C4-2B (cell line): ENCODE measurements around the gene TACR1.

Experiments used
- H3K27ac ChIP-seq: fragments of 450-650 bp; 2 replicates; pipeline ENCODE4 v1.5.1; 2017
- ZFX ChIP-seq: fragments of 450-650 bp; IDR thresholded peaks from 2 replicates; pipeline ENCODE4 v1.6.1; 2017
- TF ChIP-seq, protein P1 (sequence below): fragments of 450-650 bp; conservative IDR thresholded peaks from 2 replicates; pipeline ENCODE4 v1.5.1; 2017; ENCODE audit warnings: mild to moderate bottlenecking

Gene TACR1

DNA sequence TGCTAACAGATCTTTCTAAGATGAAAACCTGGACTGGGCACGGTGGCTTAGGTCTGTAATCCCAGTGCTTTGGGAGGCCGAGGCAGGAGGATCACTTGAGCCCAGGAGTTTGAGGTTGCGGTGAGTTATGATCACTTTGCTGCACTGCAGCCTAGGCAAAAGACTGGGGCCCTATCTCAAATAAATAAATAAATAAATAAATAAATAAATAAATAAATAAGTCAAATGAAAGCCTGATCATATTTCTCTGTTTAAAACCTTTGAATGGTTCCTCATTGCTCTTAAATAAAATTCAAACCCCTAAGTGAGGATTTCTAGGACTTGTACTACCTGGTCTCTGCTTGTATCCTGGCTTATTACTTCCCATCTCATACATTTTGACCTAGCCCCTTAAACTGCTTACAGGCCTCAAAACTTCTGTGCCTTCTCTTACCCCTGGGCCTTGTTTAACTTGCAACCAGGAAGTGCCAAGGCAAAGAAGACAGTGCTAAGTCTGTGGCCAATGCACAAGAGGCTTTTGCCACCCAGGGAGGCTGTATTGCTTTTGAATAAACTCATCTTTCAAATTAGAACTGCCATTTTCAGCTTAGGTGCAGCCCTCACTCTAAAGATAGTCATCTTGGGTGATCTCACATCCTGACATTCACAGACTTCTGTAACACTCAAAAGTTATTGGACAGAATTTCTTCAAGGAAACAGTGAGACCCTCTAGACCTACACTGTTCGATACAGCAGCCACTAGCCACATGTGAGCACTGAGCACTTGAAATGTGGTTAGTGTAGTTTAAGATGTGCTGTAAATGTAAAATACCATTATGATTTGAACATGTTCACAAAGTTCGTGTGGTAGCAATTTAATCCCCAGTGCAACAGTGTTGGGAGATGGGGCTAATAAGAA lies 167.2 kb downstream of the TACR1 start:
- peak overlapping the region; percentile 35; the same call in 1 of the 2 replicates for H3K27ac ChIP-seq
- TF ChIP-seq, protein P1, sequence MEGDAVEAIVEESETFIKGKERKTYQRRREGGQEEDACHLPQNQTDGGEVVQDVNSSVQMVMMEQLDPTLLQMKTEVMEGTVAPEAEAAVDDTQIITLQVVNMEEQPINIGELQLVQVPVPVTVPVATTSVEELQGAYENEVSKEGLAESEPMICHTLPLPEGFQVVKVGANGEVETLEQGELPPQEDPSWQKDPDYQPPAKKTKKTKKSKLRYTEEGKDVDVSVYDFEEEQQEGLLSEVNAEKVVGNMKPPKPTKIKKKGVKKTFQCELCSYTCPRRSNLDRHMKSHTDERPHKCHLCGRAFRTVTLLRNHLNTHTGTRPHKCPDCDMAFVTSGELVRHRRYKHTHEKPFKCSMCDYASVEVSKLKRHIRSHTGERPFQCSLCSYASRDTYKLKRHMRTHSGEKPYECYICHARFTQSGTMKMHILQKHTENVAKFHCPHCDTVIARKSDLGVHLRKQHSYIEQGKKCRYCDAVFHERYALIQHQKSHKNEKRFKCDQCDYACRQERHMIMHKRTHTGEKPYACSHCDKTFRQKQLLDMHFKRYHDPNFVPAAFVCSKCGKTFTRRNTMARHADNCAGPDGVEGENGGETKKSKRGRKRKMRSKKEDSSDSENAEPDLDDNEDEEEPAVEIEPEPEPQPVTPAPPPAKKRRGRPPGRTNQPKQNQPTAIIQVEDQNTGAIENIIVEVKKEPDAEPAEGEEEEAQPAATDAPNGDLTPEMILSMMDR, result no peak
- no peak for TF ChIP-seq ZFX

DNA sequence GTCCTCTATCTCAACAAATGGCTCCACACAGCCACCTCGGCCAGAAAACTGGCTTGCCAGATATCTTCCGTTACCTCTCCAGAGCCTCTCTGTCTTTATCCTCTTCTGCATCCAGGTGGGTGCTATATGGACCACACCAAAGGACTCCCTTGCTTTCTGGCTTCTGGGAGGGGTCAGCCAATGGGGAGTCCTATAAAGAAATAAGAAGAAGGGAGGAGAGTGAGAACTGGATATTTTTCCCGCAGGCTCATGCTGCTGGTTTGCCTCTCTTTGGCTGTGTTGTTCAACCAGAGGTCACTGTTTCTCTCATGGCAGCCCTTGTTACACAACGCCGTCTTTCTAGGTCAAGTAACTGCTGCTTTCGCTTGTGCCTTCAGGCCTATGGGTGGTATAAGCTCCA lies 168.1 kb downstream of the TACR1 start:
- H3K27ac ChIP-seq, result no peak overlapping the region
- TF ChIP-seq, protein P1, result no peak
- TF ChIP-seq ZFX, result no peak

DNA sequence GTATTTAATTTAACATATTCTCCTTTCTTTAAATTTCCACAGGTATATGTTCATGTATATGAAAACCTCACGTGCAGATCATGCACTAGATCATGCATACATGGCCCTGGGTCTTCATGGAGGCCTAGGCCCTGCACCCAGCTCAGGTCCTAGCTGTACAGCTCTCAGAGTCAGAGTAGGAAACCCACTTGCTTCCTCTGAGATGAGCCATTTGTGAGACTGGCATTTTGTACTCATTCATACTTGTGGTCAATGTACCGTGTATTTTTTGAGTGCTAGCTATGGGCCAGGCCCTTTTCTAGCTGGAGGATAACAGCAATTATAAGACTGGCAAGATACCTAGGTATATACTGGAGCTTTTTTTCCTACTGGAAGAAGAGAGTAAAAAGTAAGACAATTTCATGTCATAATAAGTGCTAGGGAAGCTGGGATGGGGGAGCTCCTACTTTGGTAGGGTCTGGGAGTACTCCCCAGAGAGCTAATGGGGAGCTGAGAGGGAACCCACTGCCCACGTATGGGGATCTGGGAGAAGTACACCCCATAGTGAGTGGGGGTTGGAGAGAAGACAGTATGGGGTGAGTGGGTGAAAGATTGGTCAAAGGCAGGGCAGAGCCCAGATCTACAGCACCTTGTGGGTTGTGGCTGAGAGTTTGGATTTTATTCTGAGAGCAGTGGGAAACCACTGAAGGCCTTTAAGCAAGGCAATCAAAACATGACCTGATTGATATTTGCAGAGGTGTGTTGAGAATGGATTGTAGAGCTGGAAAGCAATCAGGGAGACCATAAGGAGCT lies 168.9 kb downstream of the TACR1 start:
- TF ChIP-seq ZFX, result no peak
- H3K27ac ChIP-seq, result no peak overlapping the region

DNA sequence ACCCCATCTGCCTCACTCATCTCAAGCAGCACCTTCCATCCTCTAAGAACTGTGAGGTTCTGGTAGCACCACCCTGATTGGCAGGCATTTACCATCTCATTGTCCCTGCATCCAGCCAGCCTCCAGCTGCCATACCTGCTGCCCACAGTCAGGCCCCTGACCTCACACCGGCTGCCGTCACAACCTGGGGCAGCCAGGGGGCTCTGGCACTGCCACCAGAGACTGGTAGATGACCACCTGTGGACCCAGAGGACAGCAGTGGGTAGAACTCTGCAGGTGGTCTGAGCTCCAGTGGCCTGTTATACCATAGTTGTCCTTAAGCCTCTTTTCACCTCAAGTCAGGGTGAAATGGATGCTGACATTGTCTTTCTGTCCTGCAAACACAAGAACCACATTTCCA lies 171.4 kb downstream of the TACR1 start:
- TF ChIP-seq ZFX, result no peak
- TF ChIP-seq, protein P1, result no peak
- H3K27ac ChIP-seq, result no peak overlapping the region

DNA sequence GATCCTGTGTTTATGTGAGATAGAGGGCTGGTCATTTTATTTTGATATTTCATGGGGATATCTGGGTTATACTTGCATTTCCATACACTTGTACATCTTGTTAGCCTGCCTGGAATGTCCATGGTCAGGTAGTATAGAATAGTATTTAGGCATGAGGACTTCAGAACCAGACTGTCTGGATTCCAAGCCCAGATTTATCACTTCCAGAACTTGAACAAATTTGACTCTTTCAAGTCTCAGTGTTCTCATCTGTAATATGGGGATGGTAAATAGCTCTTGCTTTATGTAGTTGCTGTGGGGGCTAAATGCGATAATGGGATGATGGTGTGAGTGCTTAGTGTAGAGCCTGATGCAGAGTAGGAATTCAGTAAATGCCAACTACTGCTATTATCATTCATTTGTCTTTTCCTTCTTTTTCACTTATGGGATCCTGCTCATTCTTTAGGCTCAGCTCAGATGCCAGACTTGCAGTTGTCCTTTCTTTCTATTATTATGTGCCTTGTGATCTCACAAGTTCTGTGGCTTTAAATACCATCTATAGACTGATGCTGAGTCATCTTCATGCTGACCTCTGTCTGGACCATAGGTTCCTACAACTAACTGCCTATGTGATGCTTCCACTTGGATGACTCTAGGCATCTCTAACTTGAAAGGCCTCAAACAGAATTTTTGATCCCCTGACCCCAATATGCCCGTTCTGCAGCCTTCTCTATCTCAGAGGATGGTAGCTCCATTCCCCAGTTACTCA lies 173.5 kb downstream of the TACR1 start:
- H3K27ac ChIP-seq, result no peak overlapping the region
- TF ChIP-seq, protein P1, result no peak
- TF ChIP-seq ZFX, result no peak

DNA sequence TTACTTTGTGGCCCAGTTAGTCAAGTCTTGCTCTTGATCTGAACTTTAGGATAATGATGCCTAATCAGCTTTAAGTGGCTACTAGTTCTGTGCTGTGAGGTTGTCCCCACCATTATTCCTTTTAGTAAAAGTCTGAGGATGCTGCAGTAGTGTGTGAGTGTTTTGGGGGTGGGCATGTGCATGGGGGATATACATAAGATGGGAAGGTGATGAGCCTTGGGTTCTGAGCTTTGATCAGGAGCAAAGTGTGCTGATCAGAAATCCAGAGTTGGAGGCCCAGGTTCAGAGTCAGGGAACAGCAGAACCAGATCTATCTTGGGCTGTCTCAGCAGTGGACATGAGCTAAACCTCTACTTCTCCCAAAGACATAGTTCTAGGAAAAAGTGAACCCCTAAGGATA lies 174.1 kb downstream of the TACR1 start:
- no peak overlapping the region for H3K27ac ChIP-seq
- TF ChIP-seq, protein P1, result no peak
- no peak for TF ChIP-seq ZFX

DNA sequence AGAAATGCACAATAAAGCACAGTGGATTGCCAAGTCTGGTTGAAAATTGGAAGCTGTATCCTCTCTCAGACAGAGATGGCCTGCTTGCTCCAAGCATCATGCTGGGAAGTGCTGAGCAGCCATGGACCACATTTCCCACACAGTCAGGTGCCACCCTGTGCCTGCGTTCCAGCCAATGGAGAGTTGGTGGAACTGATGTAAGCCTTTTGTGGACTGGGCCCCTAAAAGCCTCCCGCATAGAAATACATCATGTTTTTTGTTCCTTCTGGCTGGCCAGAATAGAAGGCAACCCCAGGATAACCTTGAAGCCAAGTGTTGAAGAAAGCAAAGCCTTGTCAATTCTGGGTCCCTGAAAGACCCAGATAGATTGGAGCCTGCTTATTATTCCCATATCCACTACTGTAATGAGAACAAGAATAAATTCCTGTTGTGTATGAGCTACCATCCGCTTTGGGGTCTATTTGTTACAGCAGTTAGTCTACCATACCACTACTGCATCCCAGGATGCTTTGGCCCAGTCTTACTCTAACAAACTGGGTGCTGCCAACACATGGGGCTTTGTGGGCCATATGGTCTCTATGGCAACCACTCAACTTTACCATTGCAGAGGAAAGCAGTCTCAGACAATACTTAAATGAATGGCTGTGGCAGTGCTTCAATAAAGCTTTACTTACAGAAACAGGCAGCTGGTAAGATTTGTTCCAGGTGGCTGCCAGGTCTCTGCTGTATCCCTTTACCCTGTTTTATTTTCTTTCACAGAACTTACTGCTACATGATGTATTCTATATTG lies 175.5 kb downstream of the TACR1 start:
- H3K27ac ChIP-seq, result no peak overlapping the region
- no peak for TF ChIP-seq ZFX
